Measurements from ENCODE around the gene GPR137.
"Not testable (repeated sequence)": the region's sequence is repeated elsewhere in the genome, so short reads cannot be mapped to it uniquely, and the experiment has no call there.

DNA sequence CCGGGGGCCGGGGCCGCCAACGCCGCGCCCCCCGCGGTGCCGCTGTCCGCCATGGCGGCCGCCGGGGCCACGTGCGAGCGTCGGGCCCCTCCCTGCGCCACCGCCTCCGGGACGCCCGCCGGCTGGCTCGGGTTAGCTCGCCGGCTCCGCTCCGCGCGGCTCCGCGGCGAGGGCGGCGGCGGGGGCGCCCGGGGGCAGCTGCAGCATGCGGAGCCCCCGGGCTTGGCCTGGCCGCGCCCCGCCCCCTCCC lies 39.1 kb upstream of the GPR137 start:
- TF ChIP-seq CHD2 (IDR thresholded peaks at IDR 0.05; ENCODE audit: borderline replicate concordance, low read depth, low read length); CEBPB (IDR thresholded peaks at IDR 0.05; ENCODE audit: borderline replicate concordance in 1 of 2, low read depth in 2 of 2, low read length in 2 of 2); PAX5 (IDR thresholded peaks at IDR 0.05; ENCODE audit: borderline replicate concordance, low read depth, low read length); ATF7 (IDR thresholded peaks at IDR 0.05; ENCODE audit: low read depth); EZH2 (IDR thresholded peaks at IDR 0.05; ENCODE audit: borderline replicate concordance, control insufficient read depth, low read depth, low read length); TAF1 (IDR thresholded peaks at IDR 0.05; ENCODE audit: borderline replicate concordance, low read depth, low read length); HCFC1 (IDR thresholded peaks at IDR 0.05; ENCODE audit: low read length); RAD21 (IDR thresholded peaks at IDR 0.05; ENCODE audit: insufficient read depth, low read depth, low read length): not testable (repeated sequence)
- TF ChIP-seq, protein P1, sequence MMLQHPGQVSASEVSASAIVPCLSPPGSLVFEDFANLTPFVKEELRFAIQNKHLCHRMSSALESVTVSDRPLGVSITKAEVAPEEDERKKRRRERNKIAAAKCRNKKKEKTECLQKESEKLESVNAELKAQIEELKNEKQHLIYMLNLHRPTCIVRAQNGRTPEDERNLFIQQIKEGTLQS (IDR thresholded peaks at IDR 0.05; ENCODE audit: borderline replicate concordance, extremely low read depth, low read depth, low read length), result not testable (repeated sequence)
- TF ChIP-seq, protein P2, sequence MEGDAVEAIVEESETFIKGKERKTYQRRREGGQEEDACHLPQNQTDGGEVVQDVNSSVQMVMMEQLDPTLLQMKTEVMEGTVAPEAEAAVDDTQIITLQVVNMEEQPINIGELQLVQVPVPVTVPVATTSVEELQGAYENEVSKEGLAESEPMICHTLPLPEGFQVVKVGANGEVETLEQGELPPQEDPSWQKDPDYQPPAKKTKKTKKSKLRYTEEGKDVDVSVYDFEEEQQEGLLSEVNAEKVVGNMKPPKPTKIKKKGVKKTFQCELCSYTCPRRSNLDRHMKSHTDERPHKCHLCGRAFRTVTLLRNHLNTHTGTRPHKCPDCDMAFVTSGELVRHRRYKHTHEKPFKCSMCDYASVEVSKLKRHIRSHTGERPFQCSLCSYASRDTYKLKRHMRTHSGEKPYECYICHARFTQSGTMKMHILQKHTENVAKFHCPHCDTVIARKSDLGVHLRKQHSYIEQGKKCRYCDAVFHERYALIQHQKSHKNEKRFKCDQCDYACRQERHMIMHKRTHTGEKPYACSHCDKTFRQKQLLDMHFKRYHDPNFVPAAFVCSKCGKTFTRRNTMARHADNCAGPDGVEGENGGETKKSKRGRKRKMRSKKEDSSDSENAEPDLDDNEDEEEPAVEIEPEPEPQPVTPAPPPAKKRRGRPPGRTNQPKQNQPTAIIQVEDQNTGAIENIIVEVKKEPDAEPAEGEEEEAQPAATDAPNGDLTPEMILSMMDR (IDR thresholded peaks at IDR 0.05 in 2 of 3, conservative IDR thresholded peaks at IDR 0.05 in 1 of 3; ENCODE audit: control insufficient read depth in 2 of 3, extremely low read depth in 1 of 3, insufficient read depth in 1 of 3, low read depth in 3 of 3, low read length in 3 of 3), result not testable (repeated sequence)
